HepG2 (cell line): Measurements from ENCODE around the gene INHBC. TPM values are rescaled to one million over a fixed set of nuclear protein-coding genes. Genes with fewer than 3 reads are reported as not detected.

ENCODE experiments used
- BRF2 ChIP-seq: sonication (generic); formaldehyde crosslinking; IDR thresholded peaks from 2 replicates; pipeline ENCODE4 v1.8.1; 2022; ENCODE audit warnings: mild to moderate bottlenecking, missing genetic modification reagents
- HMGA1 ChIP-seq: sonication (generic); formaldehyde crosslinking; conservative IDR thresholded peaks from 2 replicates; pipeline ENCODE4 v1.4.0; 2020; ENCODE audit warnings: missing genetic modification reagents
- RBFOX2 ChIP-seq: fragments of 200-400 bp; formaldehyde crosslinking; IDR thresholded peaks from 2 replicates; pipeline ENCODE4 v1.6.1; 2017; ENCODE audit warnings: low read depth, mild to moderate bottlenecking, low read length
- RXRA ChIP-seq: sonication (generic); formaldehyde crosslinking; IDR thresholded peaks from 2 replicates; pipeline ENCODE4 v1.5.1; 2020; ENCODE audit warnings: missing genetic modification reagents
- TGIF2 ChIP-seq: IDR thresholded peaks from 2 replicates; pipeline ENCODE4 v1.6.1; 2016; ENCODE audit warnings: control low read depth, missing compliant biosample characterization
- ZHX2 ChIP-seq, 2 experiments: sonication (generic) in 1 of 2; formaldehyde crosslinking in 1 of 2; IDR thresholded peaks; 2 replicates each; pipeline versions ENCODE4 v1.6.1 to v1.9.0; 2014 to 2022; ENCODE audit warnings: antibody characterized with exemption in 1 of 2, borderline replicate concordance in 1 of 2, inconsistent platforms in 1 of 2, low read depth in 1 of 2, missing genetic modification reagents in 1 of 2
- ZMAT5 ChIP-seq: sonication (generic); formaldehyde crosslinking; IDR thresholded peaks from 2 replicates; pipeline ENCODE4 v1.5.0; 2020; ENCODE audit warnings: mild to moderate bottlenecking, low read depth, missing genetic modification reagents, borderline replicate concordance
- ZNF142 ChIP-seq: sonication (generic); formaldehyde crosslinking; IDR thresholded peaks from 2 replicates; pipeline ENCODE4 v1.4.0; 2020; ENCODE audit warnings: missing genetic modification reagents
- polyA plus RNA-seq, 8 experiments: library from polyadenylated mRNA; depleted of rRNA in 3 of 8; stranded (reverse) in 7 of 8; unstranded in 1 of 8; fragments of >200 nt; fragmentation: Illumina TruSeq in 4 of 8; extraction: Trizol in 4 of 8; gene quantifications; 2 replicates each; pipeline versions ENCODE4 v1.2.1 to v1.2.3, GENCODE V29; 2011 to 2016; ENCODE audit warnings: low read depth in 4 of 8, missing spikeins in 1 of 8, mixed read lengths in 1 of 8; ENCODE audit not compliant: insufficient read depth in 1 of 8
- total RNA-seq, 5 experiments: library from RNA; depleted of rRNA; stranded (reverse); fragments of >200 nt; fragmentation: Illumina TruSeq; extraction: Trizol; gene quantifications; 2 replicates each; pipeline ENCODE4 v1.2.3, GENCODE V29; 2016; ENCODE audit warnings: low read depth in 1 of 5

The INHBC gene
- total and polyA plus RNA-seq, 2 of the 13 experiments (the other 11 are each of a cell fraction or from before 2014, with no cell fraction given): 1.8 to 13.8 TPM

GRCh38 chr12:57452181-57452936, 17.8 kb downstream of the INHBC start (continued):
- no peak for TF ChIP-seq BRF2
- TF ChIP-seq HMGA1 (CRISPR knock-in tag): no peak
- TF ChIP-seq ZHX2 (IDR thresholded peaks at IDR 0.05; ENCODE audit: low read depth): no peak
- TF ChIP-seq ZHX2 (CRISPR knock-in tag; IDR thresholded peaks at IDR 0.05; ENCODE audit: borderline replicate concordance): no peak
- TF ChIP-seq ZMAT5 (CRISPR knock-in tag): no peak
- TF ChIP-seq TGIF2 (CRISPR knock-in tag): no peak
- no peak for TF ChIP-seq ZNF142 (CRISPR knock-in tag)
- TF ChIP-seq RBFOX2: no peak
- no peak for TF ChIP-seq RXRA
